ENCODE data around the gene PPP4R4. TPM values are rescaled to one million over a fixed set of nuclear protein-coding genes. Genes with fewer than 3 reads are reported as not detected.
"Not testable (repeated sequence)": the region's sequence is repeated elsewhere in the genome, so short reads cannot be mapped to it uniquely, and the experiment has no call there.

PPP4R4 gene
- total RNA-seq, 1 experiment from 2014 or later: not detected

- DNase-seq (ENCODE audit: low read depth): no peak
- in situ Hi-C loops (cut with HindIII; ENCODE audit: low pct_unique_long_range_greater_than_20kb, low sequenced_read_pairs): no loop called here
Observed at GRCh38 chr14:94142247-94142646, 31.9 kb upstream of the PPP4R4 start.

GRCh38 chr14:94142836-94143235 lies 31.3 kb upstream of the PPP4R4 start:
- DNase-seq (ENCODE audit: low read depth): no peak
- in situ Hi-C loops (cut with HindIII; ENCODE audit: low pct_unique_long_range_greater_than_20kb, low sequenced_read_pairs): no loop called here

- in situ Hi-C loops (cut with HindIII; ENCODE audit: low pct_unique_long_range_greater_than_20kb, low sequenced_read_pairs): no loop called here
- DNase-seq (ENCODE audit: low read depth): no peak
Observed at GRCh38 chr14:94143239-94143638, 30.9 kb upstream of the PPP4R4 start.

GRCh38 chr14:94143711-94144110 lies 30.4 kb upstream of the PPP4R4 start:
- in situ Hi-C loops (cut with HindIII; ENCODE audit: low pct_unique_long_range_greater_than_20kb, low sequenced_read_pairs): no loop called here
- DNase-seq (ENCODE audit: low read depth): no peak

- in situ Hi-C loops (cut with HindIII; ENCODE audit: low pct_unique_long_range_greater_than_20kb, low sequenced_read_pairs): no loop called here
- DNase-seq (ENCODE audit: low read depth): no peak
Observed at GRCh38 chr14:94144765-94145164, 29.4 kb upstream of the PPP4R4 start.

- in situ Hi-C loops (cut with HindIII; ENCODE audit: low pct_unique_long_range_greater_than_20kb, low sequenced_read_pairs): no loop called here
- no peak for DNase-seq (ENCODE audit: low read depth)
Observed at GRCh38 chr14:94145902-94146527, 28.1 kb upstream of the PPP4R4 start.

GRCh38 chr14:94152676-94153075 lies 21.4 kb upstream of the PPP4R4 start:
- no peak for DNase-seq (ENCODE audit: low read depth)
- in situ Hi-C loops (cut with HindIII; ENCODE audit: low pct_unique_long_range_greater_than_20kb, low sequenced_read_pairs): no loop called here

GRCh38 chr14:94153750-94154342 lies 20.3 kb upstream of the PPP4R4 start:
- DNase-seq (ENCODE audit: low read depth): no peak
- in situ Hi-C loops (cut with HindIII; ENCODE audit: low pct_unique_long_range_greater_than_20kb, low sequenced_read_pairs): no loop called here

GRCh38 chr14:94156143-94156542 lies 18.0 kb upstream of the PPP4R4 start:
- DNase-seq (ENCODE audit: low read depth); in situ Hi-C loops (cut with HindIII; ENCODE audit: low pct_unique_long_range_greater_than_20kb, low sequenced_read_pairs): not testable (repeated sequence)

GRCh38 chr14:94157197-94157596 lies 16.9 kb upstream of the PPP4R4 start:
- in situ Hi-C loops (cut with HindIII; ENCODE audit: low pct_unique_long_range_greater_than_20kb, low sequenced_read_pairs): no loop called here
- DNase-seq (ENCODE audit: low read depth): no peak

GRCh38 chr14:94158239-94158883 lies 15.8 kb upstream of the PPP4R4 start:
- no peak for DNase-seq (ENCODE audit: low read depth)
- in situ Hi-C loops (cut with HindIII; ENCODE audit: low pct_unique_long_range_greater_than_20kb, low sequenced_read_pairs): no loop called here

- DNase-seq (ENCODE audit: low read depth): no peak
- in situ Hi-C loops (cut with HindIII; ENCODE audit: low pct_unique_long_range_greater_than_20kb, low sequenced_read_pairs): no loop called here
Observed at GRCh38 chr14:94161058-94161457, 13.1 kb upstream of the PPP4R4 start.

GRCh38 chr14:94161981-94162380 lies 12.1 kb upstream of the PPP4R4 start:
- no peak for DNase-seq (ENCODE audit: low read depth)
- in situ Hi-C loops (cut with HindIII; ENCODE audit: low pct_unique_long_range_greater_than_20kb, low sequenced_read_pairs): no loop called here

- in situ Hi-C loops (cut with HindIII; ENCODE audit: low pct_unique_long_range_greater_than_20kb, low sequenced_read_pairs): no loop called here
- no peak for DNase-seq (ENCODE audit: low read depth)
Observed at GRCh38 chr14:94162466-94162865, 11.7 kb upstream of the PPP4R4 start.

- in situ Hi-C loops (cut with HindIII; ENCODE audit: low pct_unique_long_range_greater_than_20kb, low sequenced_read_pairs): no loop called here
- no peak for DNase-seq (ENCODE audit: low read depth)
Observed at GRCh38 chr14:94163796-94164195, 10.3 kb upstream of the PPP4R4 start.

- no peak for DNase-seq (ENCODE audit: low read depth)
- in situ Hi-C loops (cut with HindIII; ENCODE audit: low pct_unique_long_range_greater_than_20kb, low sequenced_read_pairs): no loop called here
Observed at GRCh38 chr14:94164685-94165431, 9.3 kb upstream of the PPP4R4 start.

GRCh38 chr14:94165744-94166143 lies 8.4 kb upstream of the PPP4R4 start:
- DNase-seq (ENCODE audit: low read depth): no peak
- in situ Hi-C loops (cut with HindIII; ENCODE audit: low pct_unique_long_range_greater_than_20kb, low sequenced_read_pairs): no loop called here

GRCh38 chr14:94170136-94170535 lies 4.0 kb upstream of the PPP4R4 start:
- no peak for DNase-seq (ENCODE audit: low read depth)
- in situ Hi-C loops (cut with HindIII; ENCODE audit: low pct_unique_long_range_greater_than_20kb, low sequenced_read_pairs): no loop called here

- in situ Hi-C loops (cut with HindIII; ENCODE audit: low pct_unique_long_range_greater_than_20kb, low sequenced_read_pairs): no loop called here
- no peak for DNase-seq (ENCODE audit: low read depth)
Observed at GRCh38 chr14:94171208-94171607, 2.9 kb upstream of the PPP4R4 start.
